PC-9 (cell line): Measurements from ENCODE around the gene HSD3B7. TPM values are rescaled to one million over a fixed set of nuclear protein-coding genes. Genes with fewer than 3 reads are reported as not detected.

ENCODE experiments used
- BruUV-seq: library from RNA; stranded (reverse); fragments of 400-500 nt; replicated peaks from 2 replicates; lab custom pipeline; 2021; lab: Mats Ljungman, UMichigan
- CTCF ChIA-PET: fragments of 300-600 bp; sonication (Branson Sonifier 250); formaldehyde crosslinking; loops from one replicate; lab custom pipeline; 2022; ENCODE audit warnings: antibody characterized with exemption; lab: Charles Lee
- POLR2A ChIA-PET: fragments of 300-600 bp; sonication (Branson Sonifier 250); formaldehyde crosslinking; loops from one replicate; lab custom pipeline; 2022; ENCODE audit warnings: antibody characterized with exemption; ENCODE audit not compliant: unreplicated experiment; lab: Charles Lee
- DNase-seq, 2 experiments: peaks; one replicate each; pipeline versions ENCODE4 v3.0.0 to v3.0.0-alpha.2; 2015 to 2022; ENCODE audit warnings: mixed read lengths in 1 of 2
- H2AFZ ChIP-seq: fragments of 200-600 bp; sonication (generic); 2 replicates; pipeline ENCODE4 v1.8.1; 2017; ENCODE audit warnings: antibody characterized with exemption
- H3F3A ChIP-seq: fragments of 200-600 bp; sonication (generic); 2 replicates; pipeline ENCODE4 v1.8.1; 2017; ENCODE audit warnings: antibody characterized with exemption, mild to moderate bottlenecking, low read depth; ENCODE audit not compliant: insufficient read depth
- H3K27ac ChIP-seq: fragments of 200-600 bp; sonication (generic); 2 replicates; pipeline ENCODE4 v1.6.1; 2016; ENCODE audit warnings: mixed run types
- H3K27me3 ChIP-seq: fragments of 200-600 bp; sonication (generic); 2 replicates; pipeline ENCODE4 v1.6.1; 2016; ENCODE audit warnings: low read depth, mixed run types; ENCODE audit not compliant: insufficient read depth
- H3K36me3 ChIP-seq: fragments of 200-600 bp; sonication (generic); 2 replicates; pipeline ENCODE4 v1.6.1; 2016; ENCODE audit warnings: low read depth, mixed run types
- H3K4me1 ChIP-seq: fragments of 200-600 bp; sonication (generic); replicated peaks from 2 replicates; pipeline ENCODE4 v1.6.1; 2016; ENCODE audit warnings: mixed run types; ENCODE audit not compliant: insufficient read depth
- H3K4me2 ChIP-seq: fragments of 200-600 bp; sonication (generic); 2 replicates; pipeline ENCODE4 v1.6.1; 2017; ENCODE audit warnings: mixed run types
- H3K4me3 ChIP-seq: fragments of 200-600 bp; sonication (generic); 2 replicates; pipeline ENCODE4 v1.6.1; 2016; ENCODE audit warnings: mixed run types
- H3K79me2 ChIP-seq: fragments of 200-600 bp; sonication (generic); 2 replicates; pipeline ENCODE4 v1.6.1; 2017; ENCODE audit warnings: low read depth, mixed run types
- H3K9me2 ChIP-seq: fragments of 200-600 bp; sonication (generic); 2 replicates; pipeline ENCODE4 v1.8.1; 2017; ENCODE audit warnings: mild to moderate bottlenecking; ENCODE audit not compliant: insufficient read depth
- H3K9me3 ChIP-seq: fragments of 200-600 bp; sonication (generic); 2 replicates; pipeline ENCODE4 v1.8.1; 2016; ENCODE audit warnings: low read depth; ENCODE audit not compliant: insufficient read depth
- H4K20me1 ChIP-seq: fragments of 200-600 bp; sonication (generic); 2 replicates; pipeline ENCODE4 v1.8.1; 2017; ENCODE audit not compliant: insufficient read depth
- EZH2 ChIP-seq: fragments of 200-600 bp; sonication (generic); IDR thresholded peaks from 2 replicates; pipeline ENCODE4 v1.8.0; 2017; ENCODE audit warnings: antibody characterized with exemption, low read depth
- intact Hi-C: fragments of 100-400 bp; cut with micrococcal nuclease; formaldehyde crosslinking; loops from one replicate; pipeline ENCODE4 v1.10.0; 2022; ENCODE audit not compliant: unreplicated experiment
- total RNA-seq: library from RNA; stranded (reverse); gene quantifications from 2 replicates; pipeline ENCODE4 v1.2.3, GENCODE V29; 2021
- TF ChIP-seq, protein P1 (sequence below): fragments of 200-600 bp; sonication (generic); conservative IDR thresholded peaks from 2 replicates; pipeline ENCODE4 v1.6.1; 2017; ENCODE audit warnings: mixed run types, antibody characterized with exemption, mild to moderate bottlenecking, moderate library complexity

Gene HSD3B7
- total RNA-seq, 1 experiment from 2014 or later, result 34.8 TPM

DNA sequence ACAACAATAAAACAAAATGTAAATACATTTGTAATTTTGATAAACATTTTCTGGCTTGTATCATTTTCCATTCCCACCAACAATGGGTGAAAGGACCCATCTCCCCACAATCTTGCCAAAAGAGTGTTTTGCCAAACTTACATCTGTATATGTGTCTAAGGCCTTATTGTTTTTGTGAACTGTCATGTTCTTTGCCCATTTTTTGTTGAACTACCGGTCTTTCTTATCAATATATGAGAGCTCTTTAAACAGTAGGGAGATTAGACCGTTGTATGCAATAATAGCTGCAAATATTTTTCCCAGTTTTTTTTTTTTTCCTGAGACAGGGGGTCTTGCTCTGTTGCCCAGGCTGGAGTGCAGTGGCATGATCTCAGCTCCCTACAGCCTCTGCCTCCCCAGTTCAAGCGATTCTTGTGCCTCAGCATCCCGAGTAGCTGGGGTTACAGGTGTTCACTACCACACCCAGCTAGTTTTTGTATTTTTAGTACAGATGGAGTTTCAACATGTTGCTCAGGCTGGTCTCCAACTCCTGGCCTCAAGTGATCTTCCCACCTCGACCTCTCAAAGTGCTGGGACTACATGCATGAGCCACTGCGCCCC lies 38.7 kb downstream of the HSD3B7 start:
- Histone ChIP-seq H3K27ac (no peak overlapping the region), H3K27me3 (no peaks in the 10 kb centered on the region), H3K4me1 (no peaks in the 10 kb centered on the region), H3K36me3 (no peaks in the 10 kb centered on the region), H2AFZ (no peak overlapping the region), H3K4me2 (no peak overlapping the region), H3F3A (peaks cover 11% of the 10 kb centered on the region; the same call in 1 of the 2 replicates), H4K20me1 (no peaks in the 10 kb centered on the region), H3K9me2 (no peaks in the 10 kb centered on the region; the same call in 1 of the 2 replicates), H3K4me3 (no peak overlapping the region), H3K9me3 (no peaks in the 10 kb centered on the region), H3K79me2 (no peaks in the 10 kb centered on the region)
- ChIA-PET POLR2A (no interaction called here), CTCF (no interaction called here)
- no TSS peak for BruUV-seq
- TF ChIP-seq EZH2, result no peak
- TF ChIP-seq, protein P1, sequence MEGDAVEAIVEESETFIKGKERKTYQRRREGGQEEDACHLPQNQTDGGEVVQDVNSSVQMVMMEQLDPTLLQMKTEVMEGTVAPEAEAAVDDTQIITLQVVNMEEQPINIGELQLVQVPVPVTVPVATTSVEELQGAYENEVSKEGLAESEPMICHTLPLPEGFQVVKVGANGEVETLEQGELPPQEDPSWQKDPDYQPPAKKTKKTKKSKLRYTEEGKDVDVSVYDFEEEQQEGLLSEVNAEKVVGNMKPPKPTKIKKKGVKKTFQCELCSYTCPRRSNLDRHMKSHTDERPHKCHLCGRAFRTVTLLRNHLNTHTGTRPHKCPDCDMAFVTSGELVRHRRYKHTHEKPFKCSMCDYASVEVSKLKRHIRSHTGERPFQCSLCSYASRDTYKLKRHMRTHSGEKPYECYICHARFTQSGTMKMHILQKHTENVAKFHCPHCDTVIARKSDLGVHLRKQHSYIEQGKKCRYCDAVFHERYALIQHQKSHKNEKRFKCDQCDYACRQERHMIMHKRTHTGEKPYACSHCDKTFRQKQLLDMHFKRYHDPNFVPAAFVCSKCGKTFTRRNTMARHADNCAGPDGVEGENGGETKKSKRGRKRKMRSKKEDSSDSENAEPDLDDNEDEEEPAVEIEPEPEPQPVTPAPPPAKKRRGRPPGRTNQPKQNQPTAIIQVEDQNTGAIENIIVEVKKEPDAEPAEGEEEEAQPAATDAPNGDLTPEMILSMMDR, result no peak
- DNase-seq, result no peak
- intact Hi-C loops, result no loop called here

DNA sequence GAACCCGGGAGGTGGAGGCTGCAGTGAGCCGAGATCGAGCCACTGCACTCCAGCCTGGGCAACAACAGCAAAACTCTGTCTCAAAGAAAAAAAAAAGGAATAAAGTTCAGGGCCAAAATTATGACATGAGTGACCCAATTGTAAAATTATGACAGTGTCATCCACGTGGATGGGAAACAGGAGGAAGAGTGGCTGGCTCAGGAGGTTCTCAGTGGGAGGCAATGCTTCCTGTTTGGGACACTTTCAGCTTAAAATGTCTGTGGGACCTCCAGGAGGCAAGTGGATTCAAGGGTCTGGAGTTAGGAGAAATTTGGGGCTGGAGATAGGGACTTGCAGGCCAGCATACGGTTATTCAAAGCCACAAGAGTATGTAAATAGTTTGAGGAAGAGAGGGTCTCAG lies 40.3 kb downstream of the HSD3B7 start:
- intact Hi-C loops, result no loop called here
- TF ChIP-seq, protein P1, result no peak
- H3K27ac ChIP-seq, result no peak overlapping the region
- no peak for DNase-seq
- no peaks in the 10 kb centered on the region for H3K79me2 ChIP-seq
- no TSS peak for BruUV-seq
- H3K4me3 ChIP-seq, result no peak overlapping the region
- no peaks in the 10 kb centered on the region for H3K9me3 ChIP-seq
- H4K20me1 ChIP-seq, result no peaks in the 10 kb centered on the region
- POLR2A ChIA-PET, result no interaction called here
- H3K27me3 ChIP-seq, result no peaks in the 10 kb centered on the region
- H3F3A ChIP-seq, result peaks cover 11% of the 10 kb centered on the region; the same call in 1 of the 2 replicates
- no peaks in the 10 kb centered on the region for H3K4me1 ChIP-seq
- CTCF ChIA-PET, result no interaction called here
- H3K4me2 ChIP-seq, result no peak overlapping the region
- no peak overlapping the region for H2AFZ ChIP-seq
- no peaks in the 10 kb centered on the region for H3K36me3 ChIP-seq
- no peaks in the 10 kb centered on the region for H3K9me2 ChIP-seq

- no peaks in the 10 kb centered on the region for H3K9me3 ChIP-seq
- BruUV-seq, result no TSS peak
- CTCF ChIA-PET, result no interaction called here
Measured at GRCh38 chr16:31029272-31029671, 44.3 kb downstream of the HSD3B7 start.

More at GRCh38 chr16:31029272-31029671, 44.3 kb downstream of the HSD3B7 start:
- peaks cover under 1% of the 10 kb centered on the region; the same call in 1 of the 2 replicates for H4K20me1 ChIP-seq
- H3F3A ChIP-seq, result peaks cover 14% of the 10 kb centered on the region; the same call in 1 of the 2 replicates
- peaks cover 7% of the 10 kb centered on the region for H3K4me1 ChIP-seq
- H3K4me3 ChIP-seq, result no peak overlapping the region
- POLR2A ChIA-PET, result no interaction called here
- H3K27ac ChIP-seq, result no peak overlapping the region
- H3K4me2 ChIP-seq, result no peak overlapping the region
- H3K27me3 ChIP-seq, result no peaks in the 10 kb centered on the region
- H2AFZ ChIP-seq, result no peak overlapping the region
- intact Hi-C loops, result no loop called here
- no peak for DNase-seq
- no peaks in the 10 kb centered on the region for H3K9me2 ChIP-seq
- peaks cover 7% of the 10 kb centered on the region for H3K79me2 ChIP-seq
- TF ChIP-seq, protein P1, result no peak
- no peak for TF ChIP-seq EZH2
- H3K36me3 ChIP-seq, result no peaks in the 10 kb centered on the region
